Right renal pelvis (tissue), 4 donors: ENCODE results near the gene SUSD2. TPM values are rescaled to one million over a fixed set of nuclear protein-coding genes. Genes with fewer than 3 reads are reported as not detected.
"Not testable (repeated sequence)": the region's sequence is repeated elsewhere in the genome, so short reads cannot be mapped to it uniquely, and the experiment has no call there.

Experiments
- DNase-seq, 4 donors: peaks; one replicate each; pipeline ENCODE4 v3.0.0-alpha.2; 2013; ENCODE audit warnings: low read depth in 4 of 4, low spot score in 3 of 4, missing footprints in 1 of 4
- polyA plus RNA-seq, 4 donors: library from polyadenylated mRNA; unstranded; fragments of 120-200 nt; gene quantifications; one replicate each; pipeline ENCODE4 v1.2.1, GENCODE V29; 2013; ENCODE audit not compliant: insufficient read length in 4 of 4

Gene SUSD2
- polyA plus RNA-seq, 4 donors = 10.7 to 20.5 (median 18.2) TPM

DNA sequence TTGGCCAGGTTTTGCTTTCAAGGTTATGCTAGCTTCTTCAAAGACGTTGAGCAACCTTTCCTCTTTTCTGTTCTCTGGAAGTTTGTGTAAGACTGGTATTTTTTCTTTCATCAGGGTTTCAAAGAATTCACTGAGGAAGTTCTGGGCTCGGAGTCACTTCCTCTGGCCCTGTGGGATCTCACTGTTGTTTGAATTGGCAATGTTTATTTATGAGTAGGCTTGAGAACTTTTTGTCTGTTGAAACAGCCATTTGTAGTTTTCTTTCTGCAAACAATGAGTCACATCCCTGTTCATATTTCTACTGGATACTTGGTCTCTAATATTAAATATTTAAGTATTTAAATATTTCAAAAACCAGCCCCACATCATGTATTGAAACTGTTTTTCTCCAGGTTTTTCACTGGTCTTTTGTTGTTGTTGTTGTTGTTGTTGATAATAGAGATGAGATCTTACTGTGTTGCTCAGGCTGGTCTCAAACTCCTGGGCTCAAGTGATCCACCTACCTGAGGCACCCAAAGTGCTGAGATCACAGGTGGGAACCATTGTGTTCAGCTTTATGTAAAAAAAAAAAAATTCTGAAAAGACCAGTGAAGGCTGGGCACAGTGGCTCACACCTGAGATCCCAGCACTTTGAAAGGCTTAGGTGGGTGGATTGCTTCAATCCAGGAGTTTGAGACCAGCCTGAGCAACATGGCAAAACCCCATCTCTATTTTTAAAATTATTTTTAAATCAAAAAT, 26.9 kb downstream of the SUSD2 start:
- DNase-seq = no peak

- DNase-seq = no peak
Measured at GRCh38 chr22:24209016-24209415, 27.7 kb downstream of the SUSD2 start.

GRCh38 chr22:24209687-24210086, 28.4 kb downstream of the SUSD2 start:
- DNase-seq = no peak

DNA sequence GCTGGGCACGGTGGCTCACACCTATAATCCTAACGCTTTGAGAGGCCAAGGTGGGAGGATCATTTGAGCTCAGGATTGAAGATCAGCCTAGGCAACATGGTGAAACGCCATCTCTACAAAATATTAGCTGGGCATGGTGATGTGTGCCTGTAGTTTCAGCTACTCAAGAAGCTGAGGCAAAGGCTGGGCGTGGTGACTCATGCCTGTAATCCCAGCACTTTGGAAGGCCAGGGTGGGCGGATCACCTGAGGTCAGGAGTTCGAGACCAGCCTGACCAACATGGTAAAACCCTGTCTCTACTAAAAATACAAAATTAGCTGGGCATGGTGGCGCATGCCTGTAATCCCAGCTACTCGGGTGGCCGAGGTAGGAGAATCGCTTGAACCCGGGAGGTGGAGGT, 29.1 kb downstream of the SUSD2 start:
- DNase-seq = not testable (repeated sequence)

- not testable (repeated sequence) for DNase-seq
Measured at GRCh38 chr22:24211716-24212115, 30.4 kb downstream of the SUSD2 start.

DNA sequence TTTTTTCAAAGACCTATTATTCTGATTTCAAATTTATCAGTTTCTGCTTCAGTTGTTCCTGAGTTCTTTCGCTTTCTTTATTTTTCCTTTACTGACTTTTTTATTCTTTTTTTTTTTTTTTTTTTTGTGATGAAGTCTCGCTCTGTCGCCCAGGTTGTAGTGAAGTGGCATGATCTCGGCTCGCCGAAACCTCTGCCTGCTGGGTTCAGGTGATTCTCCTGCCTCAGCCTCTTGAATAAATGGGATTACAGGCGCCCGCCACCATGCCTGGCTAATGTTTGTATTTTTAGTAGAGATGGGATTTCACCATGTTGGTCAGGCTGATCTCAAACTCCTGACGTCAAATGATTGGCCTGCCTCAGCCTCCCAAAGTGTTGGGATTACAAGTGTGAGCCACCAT, 31.8 kb downstream of the SUSD2 start:
- DNase-seq = not testable (repeated sequence)

- no peak for DNase-seq
Measured at GRCh38 chr22:24214467-24215285, 33.4 kb downstream of the SUSD2 start.

DNA sequence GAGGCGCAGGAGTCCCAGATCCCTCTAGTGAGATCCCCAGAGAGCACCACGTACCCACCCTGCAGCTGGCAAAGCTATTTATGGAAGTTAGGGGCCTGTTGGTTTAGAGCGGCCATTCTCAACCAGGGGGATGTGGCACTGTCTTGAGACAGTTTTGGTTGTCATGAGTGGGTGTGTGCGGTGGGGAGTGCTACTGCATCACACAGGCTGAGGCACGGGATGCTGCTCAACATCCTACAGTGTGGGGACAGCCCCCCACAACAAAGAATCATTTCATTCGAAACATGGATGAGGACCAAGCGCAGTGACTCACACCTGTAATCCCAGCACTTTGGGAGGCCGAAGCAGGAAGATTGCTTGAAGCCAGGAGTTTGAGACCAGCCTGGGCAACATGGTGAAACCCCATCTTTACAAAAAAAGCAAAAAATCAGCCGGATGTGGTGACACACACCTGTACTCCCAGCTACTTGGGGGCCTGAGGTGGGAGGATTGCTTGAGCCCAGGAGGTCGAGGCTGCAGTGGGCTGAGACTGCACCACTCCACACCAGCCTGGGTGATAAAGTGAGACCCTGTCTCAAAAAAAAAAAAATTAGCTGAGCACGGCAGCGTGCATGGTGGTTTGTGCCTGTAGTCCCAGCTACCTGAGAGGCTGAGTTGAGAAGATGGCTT, 35.4 kb downstream of the SUSD2 start:
- DNase-seq = no peak

- DNase-seq = no peak
Measured at GRCh38 chr22:24217384-24217783, 36.1 kb downstream of the SUSD2 start.

DNA sequence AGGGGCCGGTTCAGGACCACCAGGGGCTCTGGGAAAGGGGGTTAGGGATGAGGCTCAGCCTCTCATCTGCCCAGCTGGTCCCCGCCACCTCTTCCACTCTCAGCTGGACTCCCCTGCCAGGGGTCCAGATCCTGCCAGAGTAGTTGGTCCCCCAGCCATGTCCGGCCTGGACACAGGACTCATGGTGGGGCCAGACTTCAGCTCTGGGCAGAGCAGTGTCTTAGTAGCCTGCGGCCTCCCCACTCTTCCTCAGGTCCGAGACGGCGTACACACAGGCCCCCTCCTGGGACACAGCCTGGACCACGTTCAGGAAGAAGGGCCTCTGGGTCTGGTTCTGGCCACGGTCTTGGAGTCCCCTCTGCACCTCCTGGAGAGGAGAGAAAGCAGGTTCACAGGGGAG, 38.5 kb downstream of the SUSD2 start:
- no peak for DNase-seq

DNA sequence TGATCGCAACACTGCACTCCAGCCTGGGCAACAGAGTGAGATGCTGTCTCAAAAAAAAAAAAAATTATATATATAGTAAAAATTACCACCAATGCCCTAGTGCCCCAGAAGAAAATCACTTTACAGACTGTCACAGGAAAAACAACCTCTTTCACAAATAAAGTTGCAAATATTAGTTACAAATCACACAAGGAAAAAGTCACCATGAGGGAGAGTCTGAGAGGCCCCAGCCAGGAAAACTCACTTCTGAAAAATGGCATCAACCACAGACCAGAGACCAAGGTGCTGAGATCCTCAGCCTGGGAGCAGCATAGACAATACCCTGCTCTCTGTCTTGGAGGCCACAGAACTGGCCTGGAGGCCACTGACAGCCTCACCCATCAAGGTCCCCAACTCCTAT, 43.2 kb downstream of the SUSD2 start:
- no peak for DNase-seq

DNA sequence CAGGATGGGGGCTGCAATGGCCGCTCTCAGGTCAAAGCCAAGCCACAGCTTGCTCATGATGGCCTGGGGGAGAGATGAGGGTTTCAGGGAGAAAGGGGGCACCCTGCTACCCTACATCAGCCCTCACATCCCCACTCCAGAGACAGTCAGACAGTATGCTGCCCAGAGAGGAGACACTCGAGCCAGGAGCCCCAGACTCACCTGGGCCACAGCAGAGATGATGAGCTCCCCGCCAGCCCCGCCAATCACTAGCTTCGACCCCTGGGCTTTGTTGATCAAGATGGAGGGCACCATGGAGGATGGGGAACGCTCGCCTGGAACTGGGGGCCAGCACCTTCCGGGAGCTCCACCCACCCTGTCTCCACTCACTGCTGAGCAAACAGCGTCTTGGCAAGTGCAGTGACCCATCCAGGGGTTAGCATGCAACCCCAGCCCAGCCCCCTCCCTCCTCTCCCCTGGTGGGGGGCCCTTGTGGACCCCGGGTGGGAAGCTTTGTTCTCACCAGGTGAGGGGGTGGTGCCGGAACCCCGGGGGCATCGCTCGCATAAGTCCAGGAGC, 43.8 kb downstream of the SUSD2 start:
- DNase-seq = no peak

GRCh38 chr22:24225951-24226350, 44.7 kb downstream of the SUSD2 start:
- DNase-seq = no peak

GRCh38 chr22:24230911-24231656, 49.8 kb downstream of the SUSD2 start:
- DNase-seq = no peak

- no peak for DNase-seq
Measured at GRCh38 chr22:24231706-24232105, 50.4 kb downstream of the SUSD2 start.

GRCh38 chr22:24232124-24232523, 50.8 kb downstream of the SUSD2 start:
- DNase-seq = no peak

DNA sequence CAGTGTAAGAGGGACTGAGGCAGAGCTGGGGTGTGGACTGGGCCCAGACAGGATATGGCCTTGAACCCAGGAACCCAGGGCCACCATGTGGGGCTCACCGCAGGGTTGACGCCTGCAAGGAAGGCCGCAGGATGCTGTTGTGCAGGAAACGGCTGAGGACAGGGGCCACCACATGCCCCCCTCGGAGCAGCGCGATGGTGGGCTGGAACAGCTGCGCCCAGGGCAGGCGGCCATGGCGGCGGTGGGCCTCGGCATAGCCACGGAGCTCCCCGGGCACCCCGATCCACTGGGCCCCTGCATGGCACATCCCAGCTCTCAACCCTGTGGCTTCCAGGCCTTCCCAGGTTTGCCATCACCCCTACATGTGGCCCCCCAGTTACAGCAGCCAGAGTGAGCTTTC, 51.4 kb downstream of the SUSD2 start:
- no peak for DNase-seq

- DNase-seq = no peak
Measured at GRCh38 chr22:24233235-24233634, 51.9 kb downstream of the SUSD2 start.

DNA sequence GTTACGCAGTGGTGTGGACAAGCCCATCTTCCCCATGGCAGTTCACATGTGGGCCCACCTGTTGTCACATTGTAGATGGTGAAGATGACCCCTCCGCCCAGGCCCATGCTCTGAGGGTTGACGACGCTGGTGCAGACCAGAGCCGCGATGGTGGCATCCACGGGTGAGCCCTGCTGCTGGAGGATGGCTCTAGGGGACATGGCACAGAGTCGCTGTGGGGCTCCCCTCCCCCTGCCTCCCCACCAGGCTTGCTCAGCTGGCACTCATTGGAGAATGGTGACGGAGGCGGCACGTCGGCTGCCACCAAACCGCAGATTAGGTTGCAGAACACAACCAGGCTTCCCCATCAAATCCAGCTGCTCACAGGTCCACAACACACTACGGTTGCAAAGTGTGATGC, 52.5 kb downstream of the SUSD2 start:
- DNase-seq = no peak

GRCh38 chr22:24235315-24235714, 54.0 kb downstream of the SUSD2 start:
- no peak for DNase-seq
